IMR-90 (cell line): ENCODE measurements around the gene ERC2. TPM values are rescaled to one million over a fixed set of nuclear protein-coding genes. Genes with fewer than 3 reads are reported as not detected.

Experiments used
- CHD1 ChIP-seq: IDR thresholded peaks from 2 replicates; pipeline ENCODE4 v1.6.1; 2012; ENCODE audit warnings: low read depth, low read length, improper control_type of control experiment
- ELK1 ChIP-seq: fragments of 150-350 bp; IDR thresholded peaks from 2 replicates; pipeline ENCODE4 v1.6.1; 2016; ENCODE audit warnings: low read depth, mild to moderate bottlenecking, low read length, moderate library complexity, borderline replicate concordance
- MAFK ChIP-seq: IDR thresholded peaks from 2 replicates; pipeline ENCODE4 v1.6.1; 2012; ENCODE audit warnings: low read depth, low read length, improper control_type of control experiment
- RAD21 ChIP-seq: IDR thresholded peaks from 2 replicates; pipeline ENCODE4 v1.6.1; 2012; ENCODE audit warnings: low read length, improper control_type of control experiment
- SMC3 ChIP-seq: fragments of 150-350 bp; IDR thresholded peaks from 2 replicates; pipeline ENCODE4 v1.6.1; 2016; ENCODE audit warnings: low read depth, mild to moderate bottlenecking, antibody characterized with exemption, low read length, moderate library complexity
- polyA plus RNA-seq, 3 experiments: library from polyadenylated mRNA; depleted of rRNA; stranded (reverse); fragments of >200 nt; gene quantifications; 2 replicates each; pipeline ENCODE4 v1.2.3, GENCODE V29; 2012; ENCODE audit warnings: low replicate concordance in 1 of 3
- total RNA-seq: library from RNA; depleted of rRNA; stranded (reverse); fragments of >200 nt; gene quantifications from 2 replicates; pipeline ENCODE4 v1.2.3, GENCODE V29; 2012

Gene ERC2
- total and polyA plus RNA-seq, 2 of the 4 experiments (the other 2 are of a cell fraction): 0.17 to 0.18 TPM

- TF ChIP-seq ELK1 (no peak), SMC3 (peak; percentile 83), RAD21 (peak; percentile 83), MAFK (no peak), CHD1 (no peak)
These were observed 746.4 kb downstream of the ERC2 start (continued) for GRCh38 chr3:55721716-55722484.
